ENCODE data around the gene SEMA5B.

SEMA5B gene

GRCh38 chr3:123027292-123028232 is at the start of gene SEMA5B:
SEMA5B (minus strand) TSS chr3:123027763; CDS start chr3:122961263, 66,500 bp downstream.
- DNase-seq (ENCODE audit: extremely low read depth in 1 of 2, low read depth in 1 of 2) = peak in 1 of 2 donors; percentile 2

- DNase-seq (ENCODE audit: extremely low read depth in 1 of 2, low read depth in 1 of 2) = no peak
Observed at GRCh38 chr3:123076496-123077418, 49.2 kb upstream of the SEMA5B start.

GRCh38 chr3:123076112-123076495 is 48.5 kb upstream of the SEMA5B start:
- DNase-seq (ENCODE audit: extremely low read depth in 1 of 2, low read depth in 1 of 2) = no peak

- no peak for DNase-seq (ENCODE audit: extremely low read depth in 1 of 2, low read depth in 1 of 2)
Observed at GRCh38 chr3:123075359-123075758, 47.8 kb upstream of the SEMA5B start.

GRCh38 chr3:123072564-123072963 is 45.0 kb upstream of the SEMA5B start:
- no peak for DNase-seq (ENCODE audit: extremely low read depth in 1 of 2, low read depth in 1 of 2)

- no peak for DNase-seq (ENCODE audit: extremely low read depth in 1 of 2, low read depth in 1 of 2)
Observed at GRCh38 chr3:123072152-123072551, 44.6 kb upstream of the SEMA5B start.

- DNase-seq (ENCODE audit: extremely low read depth in 1 of 2, low read depth in 1 of 2) = no peak
Observed at GRCh38 chr3:123071581-123071980, 44.0 kb upstream of the SEMA5B start.

- no peak for DNase-seq (ENCODE audit: extremely low read depth in 1 of 2, low read depth in 1 of 2)
Observed at GRCh38 chr3:123071146-123071545, 43.6 kb upstream of the SEMA5B start.

- DNase-seq (ENCODE audit: extremely low read depth in 1 of 2, low read depth in 1 of 2) = no peak
Observed at GRCh38 chr3:123070510-123070909, 42.9 kb upstream of the SEMA5B start.

- no peak for DNase-seq (ENCODE audit: extremely low read depth in 1 of 2, low read depth in 1 of 2)
Observed at GRCh38 chr3:123068601-123069381, 41.2 kb upstream of the SEMA5B start.

- DNase-seq (ENCODE audit: extremely low read depth in 1 of 2, low read depth in 1 of 2) = peak in 1 of 2 donors; percentile 12
Observed at GRCh38 chr3:123067689-123068600, 40.4 kb upstream of the SEMA5B start.

GRCh38 chr3:123066896-123067688 is 39.5 kb upstream of the SEMA5B start, which contains the start of gene PDIA5:
PDIA5 (plus strand) TSS chr3:123067025; CDS start chr3:123067165, 140 bp downstream.
- DNase-seq (ENCODE audit: extremely low read depth in 1 of 2, low read depth in 1 of 2) = peak; percentile 68 to 84

GRCh38 chr3:123066599-123066895 is 39.0 kb upstream of the SEMA5B start:
- DNase-seq (ENCODE audit: extremely low read depth in 1 of 2, low read depth in 1 of 2) = no peak

GRCh38 chr3:123064914-123065313 is 37.4 kb upstream of the SEMA5B start:
- no peak for DNase-seq (ENCODE audit: extremely low read depth in 1 of 2, low read depth in 1 of 2)

GRCh38 chr3:123064506-123064905 is 36.9 kb upstream of the SEMA5B start:
- no peak for DNase-seq (ENCODE audit: extremely low read depth in 1 of 2, low read depth in 1 of 2)

GRCh38 chr3:123063034-123063433 is 35.5 kb upstream of the SEMA5B start:
- DNase-seq (ENCODE audit: extremely low read depth in 1 of 2, low read depth in 1 of 2) = no peak

GRCh38 chr3:123061856-123062255 is 34.3 kb upstream of the SEMA5B start:
- DNase-seq (ENCODE audit: extremely low read depth in 1 of 2, low read depth in 1 of 2) = no peak

GRCh38 chr3:123060054-123060453 is 32.5 kb upstream of the SEMA5B start:
- no peak for DNase-seq (ENCODE audit: extremely low read depth in 1 of 2, low read depth in 1 of 2)

- no peak for DNase-seq (ENCODE audit: extremely low read depth in 1 of 2, low read depth in 1 of 2)
Observed at GRCh38 chr3:123058505-123058904, 30.9 kb upstream of the SEMA5B start.

All from stimulated activated CD8-positive, alpha-beta memory T cell treated with anti-CD3 and anti-CD28 coated beads, Interleukin-7, amount 100 ng/mL, for 48 hours (primary cell).